TTC549 (cell line): ENCODE data around the gene NOP10.
"Not testable (repeated sequence)": the region's sequence is repeated elsewhere in the genome, so short reads cannot be mapped to it uniquely, and the experiment has no call there.

Experiments used
- FAIRE-seq: peaks from 2 replicates; lab custom pipeline; 2012; peaks lifted over from hg19 to GRCh38; lab: Jason Lieb, UNC

Gene NOP10

GRCh38 chr15:34358367-34358766 lies 15.4 kb upstream of the NOP10 start:
- no peak for FAIRE-seq

GRCh38 chr15:34357653-34358052 lies 14.7 kb upstream of the NOP10 start:
- no peak for FAIRE-seq

- FAIRE-seq = no peak
These were observed 12.3 kb upstream of the NOP10 start for GRCh38 chr15:34355241-34355640.

GRCh38 chr15:34354286-34354685 lies 11.3 kb upstream of the NOP10 start:
- FAIRE-seq = no peak

DNA sequence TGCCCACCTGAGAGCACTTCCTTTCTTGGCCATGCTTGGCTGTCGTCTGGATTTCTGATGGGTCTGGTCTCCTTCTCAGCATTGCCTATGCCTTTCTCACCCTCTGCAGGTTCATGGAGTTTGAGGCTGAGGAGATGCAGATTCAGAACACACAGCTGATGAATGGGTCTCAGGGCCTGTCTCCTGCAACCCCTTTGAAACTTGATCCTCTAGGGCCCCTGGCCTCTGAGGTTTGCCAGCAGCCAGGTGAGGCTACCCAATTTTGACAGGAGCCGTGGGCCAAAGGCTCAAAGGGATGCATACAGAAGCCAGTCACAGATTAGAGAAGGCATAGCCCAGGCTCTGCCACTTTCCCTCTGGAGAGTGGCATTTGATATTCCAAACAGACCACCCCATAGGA lies 10.7 kb upstream of the NOP10 start:
- FAIRE-seq = no peak

- not testable (repeated sequence) for FAIRE-seq
These were observed 10.1 kb upstream of the NOP10 start for GRCh38 chr15:34352996-34353395.

- no peak for FAIRE-seq
These were observed 6.8 kb upstream of the NOP10 start for GRCh38 chr15:34349769-34350168.

DNA sequence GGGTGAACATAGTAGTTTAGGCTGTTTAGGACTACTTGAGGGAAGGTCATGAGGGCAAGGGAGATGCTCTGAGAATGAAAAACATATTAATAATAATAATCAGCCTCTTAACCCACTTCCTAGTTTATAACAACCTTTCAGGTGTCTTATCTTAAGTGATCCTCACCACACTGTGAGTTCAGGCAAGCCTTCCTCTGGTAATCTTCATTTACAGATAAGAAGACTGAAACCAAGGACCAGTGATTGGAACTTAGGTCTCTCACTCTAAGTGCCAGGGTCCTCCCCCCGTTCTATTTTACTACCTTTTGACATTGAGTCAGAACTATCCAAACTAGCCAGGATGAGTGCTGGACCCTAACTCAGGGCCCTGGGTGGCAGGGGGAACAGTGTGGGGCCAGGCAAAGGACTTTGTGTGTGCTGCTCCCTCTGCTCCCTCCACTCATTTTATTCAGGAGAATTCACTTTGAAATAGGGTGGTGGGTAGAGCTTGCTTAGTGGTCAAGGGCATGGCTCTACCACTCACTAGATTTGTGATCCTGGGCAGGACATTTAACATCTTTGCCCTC lies 5.9 kb upstream of the NOP10 start:
- no peak for FAIRE-seq

GRCh38 chr15:34347951-34348638 lies 5.2 kb upstream of the NOP10 start:
- no peak for FAIRE-seq

GRCh38 chr15:34342213-34342736 lies 661 bp downstream of the NOP10 start:
- not testable (repeated sequence) for FAIRE-seq

GRCh38 chr15:34341381-34342212 lies 1.3 kb downstream of the NOP10 start:
- FAIRE-seq = no peak

DNA sequence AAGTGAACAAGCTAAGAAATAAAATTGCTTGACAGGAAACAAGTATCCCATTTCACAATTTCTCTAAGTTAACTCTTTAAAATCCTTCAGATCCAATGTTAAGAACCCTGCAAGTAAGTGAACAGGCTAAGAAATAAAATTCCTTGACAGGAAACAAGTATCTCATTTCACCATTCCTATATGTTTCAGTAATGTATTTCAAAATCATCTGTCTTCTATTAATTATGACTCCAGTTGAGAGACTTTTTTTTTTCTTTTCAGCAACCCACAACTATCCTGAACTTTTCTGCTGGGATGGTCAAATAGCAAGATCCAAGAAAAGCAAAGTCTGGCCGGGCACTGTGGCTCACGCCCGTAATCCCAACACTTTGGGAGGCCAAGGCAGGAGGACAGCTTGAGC lies 3.0 kb downstream of the NOP10 start:
- no peak for FAIRE-seq

- FAIRE-seq = no peak
These were observed 4.6 kb downstream of the NOP10 start for GRCh38 chr15:34338347-34338746.

DNA sequence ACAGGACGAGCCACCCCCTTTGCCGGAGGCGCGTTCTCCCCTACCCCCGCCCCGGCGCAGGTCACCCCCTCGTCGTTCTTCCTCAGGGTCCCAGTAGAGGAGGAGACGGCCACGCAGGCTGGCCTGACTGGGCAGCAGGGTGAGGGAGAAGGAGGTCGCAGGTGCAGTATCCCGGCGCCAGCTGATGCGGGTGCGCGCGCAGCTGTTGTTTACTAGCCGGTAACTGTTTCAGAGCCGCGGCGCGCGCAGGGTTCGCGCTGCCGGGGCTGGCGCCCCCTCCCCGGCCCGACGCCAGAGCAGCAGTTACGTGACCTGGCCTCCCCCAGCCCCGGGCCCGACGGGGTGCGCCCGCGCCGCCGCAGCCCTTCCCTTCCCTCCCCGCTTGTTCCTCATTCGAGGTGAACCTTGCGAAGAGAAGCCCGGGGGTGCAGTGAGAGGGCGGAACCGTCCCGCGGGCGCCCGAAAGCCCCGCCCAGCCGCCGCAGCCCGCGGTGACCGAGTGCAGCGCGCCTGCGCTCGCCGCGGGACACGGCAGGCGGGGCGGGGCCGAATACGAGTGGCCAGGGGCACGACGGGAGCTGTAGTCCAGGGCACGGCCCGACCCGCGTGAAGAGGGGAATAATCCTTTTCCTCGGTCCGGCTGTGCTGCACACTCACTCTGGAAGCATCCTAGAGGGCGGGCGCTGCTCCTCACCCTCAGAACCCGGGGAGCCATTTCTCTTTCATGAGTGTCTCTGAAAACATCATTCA lies 5.2 kb downstream of the NOP10 start, which contains the start of gene SLC12A6:
TSS of gene SLC12A6 (minus strand) at position 225 of the 750 bp plus-strand sequence. CDS start 1,101 bp downstream, outside the sequence.
- no peak for FAIRE-seq

DNA sequence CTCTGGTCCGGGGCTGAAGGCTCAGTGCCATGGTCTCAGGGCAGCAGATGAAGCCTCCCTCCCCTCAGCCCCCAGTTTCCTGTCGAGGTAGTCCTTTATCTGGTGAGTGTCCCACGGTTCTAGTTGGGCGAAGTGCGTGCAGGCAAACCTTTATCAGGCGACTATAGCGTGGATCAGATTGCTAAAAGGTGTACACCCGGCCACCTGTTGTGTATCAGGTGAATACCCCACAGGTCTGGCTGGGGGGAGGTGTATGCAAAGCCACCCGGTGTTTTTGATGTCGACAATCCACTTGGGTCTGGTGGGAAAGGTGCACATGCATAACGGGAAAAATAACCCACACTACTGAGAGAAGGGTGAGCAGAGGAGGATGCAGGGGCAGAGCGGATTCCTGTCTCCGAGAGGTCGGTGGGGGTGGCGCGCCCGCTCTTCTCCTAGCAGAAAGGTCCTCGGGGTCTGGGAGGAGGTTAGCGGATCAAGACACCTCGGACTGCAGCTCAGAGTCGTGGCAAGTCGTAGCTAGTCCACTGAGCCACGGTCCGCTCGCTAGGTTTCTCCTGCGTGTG lies 5.9 kb downstream of the NOP10 start:
- no peak for FAIRE-seq

- FAIRE-seq = no peak
These were observed 6.5 kb downstream of the NOP10 start for GRCh38 chr15:34336231-34336990.

- FAIRE-seq = no peak
These were observed 7.5 kb downstream of the NOP10 start for GRCh38 chr15:34335176-34336032.

DNA sequence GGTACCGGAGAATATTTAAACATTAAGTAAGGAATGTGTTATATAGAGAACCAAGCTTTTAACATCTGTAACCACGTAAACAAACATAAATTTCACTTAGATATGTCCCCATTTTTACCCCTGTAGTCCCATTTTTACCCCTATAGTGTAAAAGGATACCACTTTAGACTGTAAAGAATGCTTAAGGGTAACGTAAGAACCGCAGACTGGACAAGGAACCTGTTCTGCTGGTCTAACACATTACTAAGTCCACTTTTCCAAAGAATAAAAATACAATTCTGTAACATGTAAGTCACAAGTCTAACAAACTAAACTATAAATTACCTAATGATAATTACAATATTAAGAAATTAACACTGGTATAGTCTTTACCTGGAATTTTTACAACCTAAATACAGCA lies 8.3 kb downstream of the NOP10 start:
- FAIRE-seq = no peak

DNA sequence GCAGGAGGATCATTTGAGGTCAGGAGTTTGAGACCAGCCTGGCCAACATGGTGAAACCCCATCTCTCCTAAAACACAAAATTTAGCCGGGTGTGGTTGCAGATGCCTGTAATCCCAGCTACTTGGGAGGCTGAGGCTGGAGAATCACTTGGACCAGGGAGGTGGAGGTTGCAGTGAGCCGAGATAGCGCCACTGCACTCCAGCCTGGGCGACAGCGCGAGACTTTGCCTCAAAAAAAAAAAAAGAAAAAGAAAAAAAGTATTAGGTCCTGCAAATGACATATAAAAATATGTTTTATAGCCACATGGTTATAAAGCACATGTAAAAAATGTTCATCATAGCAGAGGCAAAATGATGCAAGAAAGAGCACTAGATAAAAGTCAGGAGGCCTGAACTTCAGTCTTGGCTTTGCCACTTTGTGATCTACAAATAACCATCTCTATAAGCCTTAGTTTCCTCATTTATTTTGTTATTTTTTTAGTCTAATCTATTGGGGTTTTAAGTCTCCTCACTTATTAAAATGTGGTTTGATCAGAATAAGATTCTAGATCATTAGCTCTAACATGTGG lies 10.3 kb downstream of the NOP10 start:
- no peak for FAIRE-seq

DNA sequence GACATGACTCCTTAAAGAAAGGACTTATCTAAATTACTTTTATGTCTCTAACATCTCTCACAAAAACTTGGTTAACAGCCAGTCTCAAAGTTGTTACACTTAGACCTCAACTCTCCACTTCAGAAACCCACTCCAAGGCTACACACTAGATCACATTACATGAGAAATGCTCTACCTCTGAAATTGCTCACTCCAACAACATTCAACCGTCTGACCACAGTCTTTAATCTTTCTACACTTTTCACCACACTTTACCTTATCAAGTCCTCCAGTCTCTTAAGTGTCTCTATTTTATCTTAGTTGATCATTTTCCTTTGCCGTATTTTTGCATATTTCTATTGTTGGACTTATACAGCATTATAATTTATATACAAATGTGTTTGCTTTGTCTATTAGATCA lies 11.1 kb downstream of the NOP10 start:
- FAIRE-seq = no peak
